OCI-LY1 (cell line): ENCODE results near the gene SGO1.
"Not testable (repeated sequence)": the region's sequence is repeated elsewhere in the genome, so short reads cannot be mapped to it uniquely, and the experiment has no call there.

ENCODE experiments used
- H2AFZ ChIP-seq: fragments of 200-600 bp; sonication (generic), shearing (Covaris generic); 2 replicates; pipeline ENCODE4 v1.6.0; 2014; ENCODE audit warnings: antibody characterized with exemption, mild to moderate bottlenecking, low read length
- H3F3A ChIP-seq: fragments of 200-600 bp; sonication (generic), shearing (Covaris generic); 2 replicates; pipeline ENCODE4 v1.6.0; 2014; ENCODE audit warnings: mild to moderate bottlenecking, antibody characterized with exemption, low read length, moderate library complexity; ENCODE audit not compliant: insufficient read depth
- H3K27ac ChIP-seq: fragments of 200-600 bp; sonication (generic); 2 replicates; pipeline ENCODE4 v1.5.1; 2014; ENCODE audit warnings: low read length, mixed run types, mild to moderate bottlenecking, low read depth; ENCODE audit not compliant: poor library complexity, severe bottlenecking
- H3K27me3 ChIP-seq: fragments of 200-600 bp; sonication (generic); 2 replicates; pipeline ENCODE4 v1.6.0; 2014; ENCODE audit warnings: antibody characterized with exemption, mild to moderate bottlenecking, low read length, moderate library complexity; ENCODE audit not compliant: insufficient read depth
- H3K36me3 ChIP-seq: fragments of 200-600 bp; sonication (generic); 2 replicates; pipeline ENCODE4 v1.6.1; 2014; ENCODE audit warnings: mild to moderate bottlenecking, antibody characterized with exemption, low read length, moderate library complexity, mixed read lengths; ENCODE audit not compliant: insufficient read depth
- H3K4me1 ChIP-seq: fragments of 200-600 bp; sonication (generic); 2 replicates; pipeline ENCODE4 v1.5.1; 2014; ENCODE audit warnings: mild to moderate bottlenecking, low read length, moderate library complexity; ENCODE audit not compliant: insufficient read depth, severe bottlenecking
- H3K4me2 ChIP-seq: fragments of 200-600 bp; sonication (generic), shearing (Covaris generic); 2 replicates; pipeline ENCODE4 v1.6.1; 2014; ENCODE audit warnings: low read length
- H3K4me3 ChIP-seq: fragments of 200-600 bp; sonication (generic); 2 replicates; pipeline ENCODE4 v1.5.1; 2014; ENCODE audit warnings: low read length, low read depth, mild to moderate bottlenecking, mixed read lengths; ENCODE audit not compliant: poor library complexity, severe bottlenecking
- H3K79me2 ChIP-seq: fragments of 200-600 bp; shearing (Covaris generic); 2 replicates; pipeline ENCODE4 v1.6.1; 2016; ENCODE audit warnings: mixed run types, low read length, mixed read lengths; ENCODE audit not compliant: insufficient read depth
- H3K9ac ChIP-seq: fragments of 200-600 bp; sonication (generic), shearing (Covaris generic); 2 replicates; pipeline ENCODE4 v1.6.1; 2014; ENCODE audit warnings: mild to moderate bottlenecking, low read length, mixed read lengths
- H3K9me2 ChIP-seq: fragments of 200-600 bp; sonication (generic), shearing (Covaris generic); 2 replicates; pipeline ENCODE4 v1.6.1; 2014; ENCODE audit warnings: low read depth, mild to moderate bottlenecking, low read length, mixed read lengths
- H3K9me3 ChIP-seq: fragments of 200-600 bp; shearing (Covaris generic); 2 replicates; pipeline ENCODE4 v1.6.1; 2014; ENCODE audit warnings: low read length, mixed read lengths
- H4K20me1 ChIP-seq: fragments of 200-600 bp; sonication (generic), shearing (Covaris generic); 2 replicates; pipeline ENCODE4 v1.6.0; 2016; ENCODE audit warnings: mild to moderate bottlenecking, low read length; ENCODE audit not compliant: insufficient read depth
- EZH2 ChIP-seq: fragments of 200-600 bp; sonication (generic), shearing (Covaris generic); IDR thresholded peaks from 2 replicates; pipeline ENCODE4 v1.8.0; 2017; ENCODE audit warnings: borderline replicate concordance, mixed run types, mild to moderate bottlenecking, antibody characterized with exemption, low read length, moderate library complexity, mixed read lengths
- TF ChIP-seq, protein P1 (sequence below): fragments of 200-600 bp; sonication (generic), shearing (Covaris generic); IDR thresholded peaks from 2 replicates; pipeline ENCODE4 v1.5.1; 2017; ENCODE audit warnings: mild to moderate bottlenecking, antibody characterized with exemption, low read length, moderate library complexity, mixed read lengths

The SGO1 gene

DNA sequence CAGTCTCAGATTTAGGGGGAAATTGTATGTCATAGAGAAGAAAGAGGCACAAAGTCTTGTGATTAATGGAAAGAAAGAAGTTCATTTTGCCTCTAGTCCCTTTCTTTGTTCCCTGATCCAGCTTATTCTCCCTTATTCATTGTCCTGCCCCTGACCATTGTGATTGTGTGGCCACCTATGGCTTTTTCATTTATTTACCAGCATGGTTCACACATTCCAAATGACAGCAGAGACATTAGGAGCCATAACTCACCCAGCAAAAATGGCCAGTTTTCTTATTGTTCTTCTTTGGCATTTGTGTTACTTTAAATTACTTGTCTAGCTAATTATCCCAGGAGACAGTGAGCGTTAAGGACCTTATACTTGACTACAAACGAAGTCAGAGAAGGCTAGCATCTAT lies 36.3 kb upstream of the SGO1 start:
- no peaks in the 10 kb centered on the region for H3K9me3 ChIP-seq
- no peaks in the 10 kb centered on the region for H3K36me3 ChIP-seq
- no peaks in the 10 kb centered on the region for H3K27me3 ChIP-seq
- TF ChIP-seq EZH2, result no peak
- TF ChIP-seq, protein P1, sequence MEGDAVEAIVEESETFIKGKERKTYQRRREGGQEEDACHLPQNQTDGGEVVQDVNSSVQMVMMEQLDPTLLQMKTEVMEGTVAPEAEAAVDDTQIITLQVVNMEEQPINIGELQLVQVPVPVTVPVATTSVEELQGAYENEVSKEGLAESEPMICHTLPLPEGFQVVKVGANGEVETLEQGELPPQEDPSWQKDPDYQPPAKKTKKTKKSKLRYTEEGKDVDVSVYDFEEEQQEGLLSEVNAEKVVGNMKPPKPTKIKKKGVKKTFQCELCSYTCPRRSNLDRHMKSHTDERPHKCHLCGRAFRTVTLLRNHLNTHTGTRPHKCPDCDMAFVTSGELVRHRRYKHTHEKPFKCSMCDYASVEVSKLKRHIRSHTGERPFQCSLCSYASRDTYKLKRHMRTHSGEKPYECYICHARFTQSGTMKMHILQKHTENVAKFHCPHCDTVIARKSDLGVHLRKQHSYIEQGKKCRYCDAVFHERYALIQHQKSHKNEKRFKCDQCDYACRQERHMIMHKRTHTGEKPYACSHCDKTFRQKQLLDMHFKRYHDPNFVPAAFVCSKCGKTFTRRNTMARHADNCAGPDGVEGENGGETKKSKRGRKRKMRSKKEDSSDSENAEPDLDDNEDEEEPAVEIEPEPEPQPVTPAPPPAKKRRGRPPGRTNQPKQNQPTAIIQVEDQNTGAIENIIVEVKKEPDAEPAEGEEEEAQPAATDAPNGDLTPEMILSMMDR, result no peak
- no peak overlapping the region for H2AFZ ChIP-seq
- H4K20me1 ChIP-seq, result no peaks in the 10 kb centered on the region
- no peaks in the 10 kb centered on the region for H3K79me2 ChIP-seq
- H3K4me2 ChIP-seq, result no peak overlapping the region
- H3K4me3 ChIP-seq, result no peak overlapping the region
- H3K9me2 ChIP-seq, result no peaks in the 10 kb centered on the region
- no peak overlapping the region for H3K9ac ChIP-seq
- H3K4me1 ChIP-seq, result no peaks in the 10 kb centered on the region
- no peak overlapping the region for H3K27ac ChIP-seq
- H3F3A ChIP-seq, result no peaks in the 10 kb centered on the region; the same call in 1 of the 2 replicates

DNA sequence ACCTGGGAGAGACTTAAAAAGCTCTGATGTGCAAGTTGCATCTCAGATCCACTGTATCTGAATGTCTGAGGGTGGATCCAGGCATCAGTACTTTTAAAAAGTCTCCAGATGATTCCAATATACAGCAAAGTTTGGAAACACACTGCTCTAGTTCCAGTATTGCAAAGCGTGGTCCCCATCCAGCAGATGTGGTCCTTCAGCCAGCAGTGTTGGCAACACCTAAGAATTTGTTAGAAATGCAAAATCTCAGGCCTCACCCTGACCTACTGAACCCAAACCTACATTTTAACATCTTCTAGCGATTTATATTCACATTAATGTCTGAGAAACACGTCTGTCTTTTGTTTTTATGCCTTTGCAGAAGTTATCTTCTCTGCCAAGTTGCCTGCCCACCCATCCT lies 32.2 kb upstream of the SGO1 start:
- no peaks in the 10 kb centered on the region for H3K36me3 ChIP-seq
- H3K9me2 ChIP-seq, result no peaks in the 10 kb centered on the region
- H3K79me2 ChIP-seq, result no peaks in the 10 kb centered on the region
- H3K4me2 ChIP-seq, result no peak overlapping the region
- no peak for TF ChIP-seq EZH2
- TF ChIP-seq, protein P1, result no peak
- no peak overlapping the region for H3K4me3 ChIP-seq
- no peaks in the 10 kb centered on the region for H3F3A ChIP-seq
- H3K9me3 ChIP-seq, result no peaks in the 10 kb centered on the region
- no peak overlapping the region for H2AFZ ChIP-seq
- no peaks in the 10 kb centered on the region for H4K20me1 ChIP-seq
- H3K9ac ChIP-seq, result no peak overlapping the region
- no peak overlapping the region for H3K27ac ChIP-seq
- H3K4me1 ChIP-seq, result no peaks in the 10 kb centered on the region
- H3K27me3 ChIP-seq, result no peaks in the 10 kb centered on the region

DNA sequence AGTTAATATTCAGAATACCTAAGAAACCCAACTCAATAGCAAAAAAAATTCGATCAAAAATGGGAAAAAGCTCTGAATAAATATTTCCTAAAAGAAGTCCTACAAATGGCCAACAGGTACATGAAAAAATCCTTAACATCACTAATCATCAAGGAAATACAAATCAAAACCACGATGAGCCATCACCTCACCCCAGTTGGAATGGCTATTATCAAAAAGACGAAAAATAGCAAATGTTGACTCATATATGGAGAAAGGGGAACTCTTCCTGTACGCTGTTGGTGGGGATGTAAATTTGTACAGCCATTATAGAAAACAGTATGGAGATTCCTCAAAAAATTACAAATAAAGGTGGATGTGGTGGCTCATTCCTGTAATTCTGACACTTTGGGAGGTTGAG lies 29.6 kb upstream of the SGO1 start:
- no peaks in the 10 kb centered on the region for H3K9me2 ChIP-seq
- no peak overlapping the region for H3K4me2 ChIP-seq
- H3K9ac ChIP-seq, result no peak overlapping the region
- H3F3A ChIP-seq, result no peaks in the 10 kb centered on the region
- H3K4me3 ChIP-seq, result no peak overlapping the region
- no peaks in the 10 kb centered on the region for H3K79me2 ChIP-seq
- no peaks in the 10 kb centered on the region for H3K4me1 ChIP-seq
- no peaks in the 10 kb centered on the region for H3K36me3 ChIP-seq
- no peak overlapping the region for H2AFZ ChIP-seq
- H4K20me1 ChIP-seq, result no peaks in the 10 kb centered on the region
- H3K9me3 ChIP-seq, result no peaks in the 10 kb centered on the region
- H3K27ac ChIP-seq, result no peak overlapping the region
- H3K27me3 ChIP-seq, result no peaks in the 10 kb centered on the region
- TF ChIP-seq, protein P1, result no peak
- TF ChIP-seq EZH2, result no peak

DNA sequence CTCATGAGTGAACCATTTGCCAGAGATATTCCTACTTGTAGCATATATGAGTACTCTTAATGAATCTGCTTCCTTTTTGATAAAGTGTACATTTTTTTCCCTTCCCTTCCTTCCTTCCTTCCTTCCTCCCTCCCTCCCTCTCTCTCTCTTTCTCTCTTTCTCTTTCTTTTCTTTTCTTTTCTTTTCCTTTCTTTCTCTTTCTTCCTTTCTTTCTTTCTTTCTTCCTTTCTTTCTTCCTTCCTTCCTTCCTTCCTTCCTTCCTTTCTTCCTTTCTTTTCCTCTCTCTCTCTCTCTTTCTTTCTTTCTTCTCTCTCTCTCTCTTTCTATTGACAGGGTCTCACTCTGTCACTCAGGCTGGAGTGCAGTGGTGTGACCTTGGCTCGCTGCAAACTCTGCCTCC lies 27.5 kb upstream of the SGO1 start:
- not testable (repeated sequence) for H3K4me2 ChIP-seq, H3K4me3 ChIP-seq

DNA sequence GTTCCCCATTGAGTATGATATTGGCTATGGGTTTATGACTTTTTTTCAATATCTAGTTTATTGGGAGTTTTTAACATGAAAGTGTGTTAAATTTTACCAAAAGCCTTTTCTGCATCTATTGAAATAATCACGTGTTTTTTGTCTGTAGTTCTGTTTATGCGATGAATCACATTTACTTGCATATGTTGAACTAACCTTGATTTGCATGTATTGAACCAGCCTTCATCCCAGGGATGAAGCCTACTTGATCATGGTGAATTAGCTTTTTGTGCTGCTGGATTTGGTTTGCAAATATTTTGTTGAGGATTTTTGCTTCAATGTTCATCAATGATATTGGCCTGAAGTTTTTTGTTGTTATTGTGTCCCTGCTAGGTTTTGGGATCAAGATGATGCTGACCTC lies 21.9 kb upstream of the SGO1 start:
- not testable (repeated sequence) for H4K20me1 ChIP-seq, H3K9ac ChIP-seq, H3K27me3 ChIP-seq, H3K4me3 ChIP-seq, H3K36me3 ChIP-seq, H3F3A ChIP-seq, H2AFZ ChIP-seq, H3K4me1 ChIP-seq, H3K9me3 ChIP-seq, H3K27ac ChIP-seq, H3K9me2 ChIP-seq, H3K79me2 ChIP-seq, H3K4me2 ChIP-seq

More for the DNA sequence above, 27.5 kb upstream of the SGO1 start:
- not testable (repeated sequence) for H3F3A ChIP-seq, H3K9me2 ChIP-seq, H3K79me2 ChIP-seq, H3K36me3 ChIP-seq, H2AFZ ChIP-seq, H3K27ac ChIP-seq, H4K20me1 ChIP-seq, H3K9me3 ChIP-seq, H3K9ac ChIP-seq, H3K4me1 ChIP-seq, H3K27me3 ChIP-seq

DNA sequence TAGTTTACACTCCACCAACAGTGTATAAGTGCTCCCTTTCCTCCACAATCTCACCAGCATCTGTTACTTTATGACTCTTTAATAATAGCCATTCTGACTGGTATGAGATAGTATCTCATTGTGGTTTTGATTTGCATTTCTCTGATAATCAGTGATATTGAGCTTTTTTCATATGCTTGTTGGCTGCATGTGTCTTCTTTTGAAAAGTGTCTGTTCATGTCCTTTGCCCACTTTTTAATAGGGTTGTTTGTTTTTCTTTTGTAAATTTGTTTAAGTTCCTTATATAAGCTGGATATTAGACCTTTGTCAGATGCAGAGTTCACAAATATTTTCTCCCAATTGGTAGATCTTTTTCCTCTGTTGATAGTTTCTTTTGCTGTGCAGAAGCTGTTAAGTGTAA lies 19.9 kb upstream of the SGO1 start:
- H3K27ac ChIP-seq, H3K9ac ChIP-seq, H3F3A ChIP-seq, H2AFZ ChIP-seq, H3K4me3 ChIP-seq, H3K9me3 ChIP-seq, H3K79me2 ChIP-seq, H3K4me1 ChIP-seq, H3K9me2 ChIP-seq, H4K20me1 ChIP-seq, H3K4me2 ChIP-seq, H3K27me3 ChIP-seq, H3K36me3 ChIP-seq: not testable (repeated sequence)
